ENCODE data around the gene ADAMTS14.

DNA sequence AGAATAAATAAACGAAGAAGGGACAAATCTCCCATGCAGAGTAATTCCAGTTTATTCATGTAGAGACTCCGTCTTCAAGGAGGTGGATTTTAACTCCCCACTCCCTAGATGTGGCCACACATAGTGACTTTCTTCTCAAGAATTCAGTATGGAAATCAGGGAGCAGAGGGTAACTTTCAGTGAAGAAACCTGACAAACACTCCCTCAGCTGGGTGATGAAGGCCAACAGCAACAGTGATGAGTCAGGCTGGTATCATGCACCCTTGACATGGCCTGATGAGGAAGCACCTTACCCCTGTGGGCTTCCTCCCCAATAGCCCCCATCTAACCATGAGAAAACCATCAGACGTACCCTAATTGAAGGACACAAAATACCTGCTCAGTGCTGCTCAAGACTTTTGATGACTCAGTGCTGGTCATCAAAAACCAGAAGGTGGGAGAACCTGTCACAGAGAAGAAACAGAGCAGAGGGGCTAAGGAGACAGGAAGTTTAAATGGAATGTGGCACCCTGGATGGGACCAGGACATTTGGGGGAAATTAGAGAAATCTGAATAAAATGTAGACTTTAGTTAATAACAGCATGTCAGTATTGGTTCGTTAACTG is 50.6 kb downstream of the ADAMTS14 start:
- TF ChIP-seq, protein P1, sequence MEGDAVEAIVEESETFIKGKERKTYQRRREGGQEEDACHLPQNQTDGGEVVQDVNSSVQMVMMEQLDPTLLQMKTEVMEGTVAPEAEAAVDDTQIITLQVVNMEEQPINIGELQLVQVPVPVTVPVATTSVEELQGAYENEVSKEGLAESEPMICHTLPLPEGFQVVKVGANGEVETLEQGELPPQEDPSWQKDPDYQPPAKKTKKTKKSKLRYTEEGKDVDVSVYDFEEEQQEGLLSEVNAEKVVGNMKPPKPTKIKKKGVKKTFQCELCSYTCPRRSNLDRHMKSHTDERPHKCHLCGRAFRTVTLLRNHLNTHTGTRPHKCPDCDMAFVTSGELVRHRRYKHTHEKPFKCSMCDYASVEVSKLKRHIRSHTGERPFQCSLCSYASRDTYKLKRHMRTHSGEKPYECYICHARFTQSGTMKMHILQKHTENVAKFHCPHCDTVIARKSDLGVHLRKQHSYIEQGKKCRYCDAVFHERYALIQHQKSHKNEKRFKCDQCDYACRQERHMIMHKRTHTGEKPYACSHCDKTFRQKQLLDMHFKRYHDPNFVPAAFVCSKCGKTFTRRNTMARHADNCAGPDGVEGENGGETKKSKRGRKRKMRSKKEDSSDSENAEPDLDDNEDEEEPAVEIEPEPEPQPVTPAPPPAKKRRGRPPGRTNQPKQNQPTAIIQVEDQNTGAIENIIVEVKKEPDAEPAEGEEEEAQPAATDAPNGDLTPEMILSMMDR (conservative IDR thresholded peaks at IDR 0.05; ENCODE audit: low read length), result no peak
- no peak for TF ChIP-seq EZH2phosphoT487 (IDR thresholded peaks at IDR 0.05; ENCODE audit: borderline replicate concordance, low read depth, low read length)

All from OCI-LY7 (cell line).